PC-9 (cell line): ENCODE results near the gene OSBPL8.

Source experiments
- EZH2 ChIP-seq: fragments of 200-600 bp; sonication (generic); IDR thresholded peaks from 2 replicates; pipeline ENCODE4 v1.8.0; 2017; ENCODE audit warnings: antibody characterized with exemption, low read depth
- TF ChIP-seq, protein P1 (sequence below): fragments of 200-600 bp; sonication (generic); conservative IDR thresholded peaks from 2 replicates; pipeline ENCODE4 v1.6.1; 2017; ENCODE audit warnings: mixed run types, antibody characterized with exemption, mild to moderate bottlenecking, moderate library complexity

DNA sequence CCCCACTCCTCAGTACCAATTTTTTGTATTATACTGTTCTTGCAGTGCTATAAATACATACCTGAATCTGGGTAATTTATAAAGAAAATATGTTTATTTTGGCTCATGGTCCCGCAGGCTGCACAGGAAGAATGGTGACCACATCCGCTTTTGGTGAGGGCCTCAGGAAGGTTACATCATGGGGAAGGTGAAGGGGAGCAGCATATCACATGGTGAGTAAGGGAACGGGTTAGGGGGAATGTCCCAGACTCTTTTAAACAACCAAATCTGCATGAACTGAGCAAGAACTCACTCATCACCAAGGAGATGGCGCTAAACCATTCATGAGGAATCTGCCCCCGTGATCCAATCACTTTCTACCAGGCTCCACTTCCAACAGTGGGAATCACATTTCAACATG is 40.0 kb downstream of the OSBPL8 start:
- TF ChIP-seq, protein P1, sequence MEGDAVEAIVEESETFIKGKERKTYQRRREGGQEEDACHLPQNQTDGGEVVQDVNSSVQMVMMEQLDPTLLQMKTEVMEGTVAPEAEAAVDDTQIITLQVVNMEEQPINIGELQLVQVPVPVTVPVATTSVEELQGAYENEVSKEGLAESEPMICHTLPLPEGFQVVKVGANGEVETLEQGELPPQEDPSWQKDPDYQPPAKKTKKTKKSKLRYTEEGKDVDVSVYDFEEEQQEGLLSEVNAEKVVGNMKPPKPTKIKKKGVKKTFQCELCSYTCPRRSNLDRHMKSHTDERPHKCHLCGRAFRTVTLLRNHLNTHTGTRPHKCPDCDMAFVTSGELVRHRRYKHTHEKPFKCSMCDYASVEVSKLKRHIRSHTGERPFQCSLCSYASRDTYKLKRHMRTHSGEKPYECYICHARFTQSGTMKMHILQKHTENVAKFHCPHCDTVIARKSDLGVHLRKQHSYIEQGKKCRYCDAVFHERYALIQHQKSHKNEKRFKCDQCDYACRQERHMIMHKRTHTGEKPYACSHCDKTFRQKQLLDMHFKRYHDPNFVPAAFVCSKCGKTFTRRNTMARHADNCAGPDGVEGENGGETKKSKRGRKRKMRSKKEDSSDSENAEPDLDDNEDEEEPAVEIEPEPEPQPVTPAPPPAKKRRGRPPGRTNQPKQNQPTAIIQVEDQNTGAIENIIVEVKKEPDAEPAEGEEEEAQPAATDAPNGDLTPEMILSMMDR = no peak
- no peak for TF ChIP-seq EZH2
